ENCODE data around the gene ESR1.

DNA sequence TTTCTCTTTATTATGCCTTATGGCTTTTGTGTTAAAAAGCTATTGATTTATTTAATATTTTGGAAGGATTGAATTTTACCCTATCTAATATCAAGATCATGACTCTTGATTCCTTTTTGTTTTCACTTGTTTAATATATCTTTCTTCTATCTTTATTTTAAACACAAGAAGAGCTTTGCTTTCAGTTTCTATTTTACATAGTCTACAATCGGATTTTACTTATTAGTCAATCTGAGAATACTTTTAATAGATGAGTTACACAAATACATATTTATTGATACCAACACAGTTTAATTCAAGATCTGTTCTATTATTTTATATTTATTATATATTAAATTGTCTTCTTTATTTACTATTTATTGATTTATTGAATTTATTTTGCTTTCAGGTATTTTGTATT, 218.8 kb downstream of the ESR1 start:
- TF ChIP-seq, protein P1, sequence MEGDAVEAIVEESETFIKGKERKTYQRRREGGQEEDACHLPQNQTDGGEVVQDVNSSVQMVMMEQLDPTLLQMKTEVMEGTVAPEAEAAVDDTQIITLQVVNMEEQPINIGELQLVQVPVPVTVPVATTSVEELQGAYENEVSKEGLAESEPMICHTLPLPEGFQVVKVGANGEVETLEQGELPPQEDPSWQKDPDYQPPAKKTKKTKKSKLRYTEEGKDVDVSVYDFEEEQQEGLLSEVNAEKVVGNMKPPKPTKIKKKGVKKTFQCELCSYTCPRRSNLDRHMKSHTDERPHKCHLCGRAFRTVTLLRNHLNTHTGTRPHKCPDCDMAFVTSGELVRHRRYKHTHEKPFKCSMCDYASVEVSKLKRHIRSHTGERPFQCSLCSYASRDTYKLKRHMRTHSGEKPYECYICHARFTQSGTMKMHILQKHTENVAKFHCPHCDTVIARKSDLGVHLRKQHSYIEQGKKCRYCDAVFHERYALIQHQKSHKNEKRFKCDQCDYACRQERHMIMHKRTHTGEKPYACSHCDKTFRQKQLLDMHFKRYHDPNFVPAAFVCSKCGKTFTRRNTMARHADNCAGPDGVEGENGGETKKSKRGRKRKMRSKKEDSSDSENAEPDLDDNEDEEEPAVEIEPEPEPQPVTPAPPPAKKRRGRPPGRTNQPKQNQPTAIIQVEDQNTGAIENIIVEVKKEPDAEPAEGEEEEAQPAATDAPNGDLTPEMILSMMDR (IDR thresholded peaks at IDR 0.05) = no peak
- no peak for TF ChIP-seq POLR2A (IDR thresholded peaks at IDR 0.05)
- TF ChIP-seq POLR2AphosphoS5 (IDR thresholded peaks at IDR 0.05) = no peak

Measured in breast epithelium (tissue), 3 donors.